T follicular helper cell (primary cell): ENCODE data around the gene UBLCP1.

ENCODE experiments used
- DNase-seq: peaks from one replicate; pipeline ENCODE4 v3.0.0-alpha.2; 2020; ENCODE audit warnings: low read depth

The UBLCP1 gene

DNA sequence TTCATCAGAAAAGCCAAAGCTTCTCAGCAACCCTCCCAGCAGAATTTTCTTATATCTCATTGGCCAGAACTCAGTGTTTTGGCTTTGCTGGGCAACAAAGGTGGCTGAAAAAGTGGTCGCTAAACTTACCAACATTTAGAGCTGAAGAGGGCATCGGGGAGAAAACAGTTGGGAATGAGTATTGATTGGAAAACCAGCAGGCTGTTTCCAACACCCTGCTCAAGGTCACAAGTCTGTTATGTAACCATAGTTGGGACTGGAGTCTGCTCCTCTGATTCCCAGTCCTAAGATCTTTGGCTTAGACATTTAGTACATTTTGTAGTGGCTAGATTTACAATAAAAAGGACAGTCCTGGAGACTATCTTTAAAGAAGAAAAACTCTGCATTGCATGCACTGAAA is 50.1 kb downstream of the UBLCP1 start:
- DNase-seq = no peak

DNA sequence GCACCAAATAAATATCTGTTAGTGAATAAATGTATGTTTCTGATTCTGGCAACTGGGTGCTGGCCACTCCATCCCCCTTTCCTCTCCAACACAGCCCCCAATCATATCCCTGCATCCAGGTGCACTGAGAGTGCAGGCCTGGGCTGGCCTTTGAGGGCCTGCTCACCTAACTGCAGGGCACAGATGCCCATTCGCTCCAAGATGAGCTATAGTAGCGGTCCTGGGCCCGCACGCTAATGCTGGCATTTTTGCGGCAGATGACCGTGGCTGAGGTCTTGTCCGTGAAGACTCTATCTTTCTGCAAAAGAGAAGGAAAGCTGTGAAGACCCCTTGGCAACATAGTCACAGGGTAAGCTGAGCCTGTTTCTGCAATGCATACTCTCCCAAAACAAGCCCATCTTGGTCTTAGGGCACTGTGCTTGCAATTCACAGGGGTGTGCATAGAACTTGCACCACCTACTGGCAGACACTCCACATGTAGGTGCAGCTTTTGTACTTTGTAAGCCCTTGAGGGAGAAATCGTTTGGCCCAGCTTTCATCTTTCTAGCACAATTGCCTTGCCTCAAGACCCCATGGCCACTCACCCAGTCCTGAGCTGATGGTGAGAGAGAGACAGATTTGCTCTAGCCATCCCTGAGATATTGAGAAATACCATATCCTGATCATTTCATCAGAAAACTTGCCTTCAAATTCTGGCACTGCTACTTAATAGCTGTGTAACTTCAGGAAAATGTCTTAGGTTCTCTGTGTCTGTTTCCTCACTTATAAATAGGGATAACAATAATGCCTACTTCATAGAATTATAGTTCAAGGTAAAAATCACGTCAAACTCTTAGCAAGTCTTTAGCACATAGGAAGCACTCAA is 53.7 kb downstream of the UBLCP1 start:
- peak; percentile 19 for DNase-seq

DNA sequence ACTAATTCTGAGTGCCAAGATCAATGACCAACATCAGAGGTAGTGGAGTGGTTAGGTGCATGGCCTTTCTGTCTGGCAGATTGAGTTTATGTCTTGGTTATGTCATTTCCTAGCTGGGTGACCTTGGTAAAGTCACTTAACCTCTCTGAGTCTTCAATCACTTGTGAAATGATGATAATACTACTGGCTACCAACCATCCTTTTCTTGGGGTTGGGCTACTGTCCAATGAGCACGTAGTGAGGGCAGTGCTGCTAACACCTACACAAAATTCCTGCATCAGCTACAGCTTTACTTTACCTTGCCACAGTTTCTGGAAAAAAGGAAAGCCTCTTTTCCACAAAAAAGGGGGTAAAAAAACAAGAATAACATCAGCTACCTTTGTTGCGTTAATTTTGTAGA is 54.8 kb downstream of the UBLCP1 start:
- no peak for DNase-seq

DNA sequence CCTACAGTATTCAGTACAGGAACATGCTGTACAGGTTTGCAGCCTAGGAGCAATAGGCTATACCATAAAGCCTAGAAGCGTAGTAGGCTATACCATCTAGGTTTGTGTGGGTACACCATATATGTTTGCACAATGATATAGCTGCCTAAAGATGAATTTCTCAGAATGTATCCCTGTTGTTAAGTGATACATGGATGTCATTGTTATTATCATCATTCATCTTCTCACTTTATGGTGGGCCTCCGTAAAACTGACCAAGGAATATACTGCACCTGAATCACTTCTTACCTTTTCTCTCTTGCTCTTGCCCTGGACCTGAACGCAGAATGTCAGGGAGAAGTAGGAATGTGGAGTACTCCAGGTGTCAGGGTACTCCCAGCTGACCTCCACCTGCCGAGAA is 55.4 kb downstream of the UBLCP1 start:
- no peak for DNase-seq

DNA sequence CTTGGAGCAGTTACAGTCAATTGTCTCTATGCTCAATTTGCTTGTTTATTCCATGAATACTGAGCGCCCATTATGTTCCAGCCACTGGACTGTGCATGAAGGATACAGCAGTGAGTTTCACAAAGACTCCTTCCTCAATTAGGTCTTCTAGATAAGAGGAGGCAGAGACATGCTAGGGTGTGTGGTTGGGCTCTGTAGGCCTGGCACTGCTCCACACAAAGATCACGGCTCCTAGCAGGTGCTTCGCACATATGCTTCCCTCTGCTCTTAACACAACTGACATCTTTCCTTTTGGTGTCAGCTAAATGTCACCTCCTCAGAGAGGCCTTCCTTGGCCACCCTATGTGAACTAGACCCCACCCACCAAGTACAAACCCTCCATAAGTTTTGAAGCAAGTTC is 56.3 kb downstream of the UBLCP1 start:
- no peak for DNase-seq

DNA sequence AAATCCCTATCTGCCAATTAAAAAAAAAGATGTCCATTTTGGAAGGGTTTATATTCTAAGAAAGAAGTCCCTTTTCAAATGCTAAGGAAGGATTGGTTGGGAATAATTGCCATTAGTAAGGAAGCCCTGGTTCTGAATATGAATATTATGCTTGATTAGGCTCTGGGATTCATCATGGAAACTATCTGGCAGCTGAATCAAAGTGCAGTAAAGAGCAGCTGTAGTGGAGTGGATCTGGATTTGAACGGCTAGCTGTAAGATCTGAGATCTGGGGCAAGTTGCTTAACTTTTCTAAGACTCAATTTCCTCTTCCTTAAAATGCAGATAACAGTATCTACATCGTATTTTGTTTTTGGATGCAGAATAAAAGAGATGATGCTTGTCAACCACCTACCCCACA is 56.7 kb downstream of the UBLCP1 start:
- DNase-seq = no peak

DNA sequence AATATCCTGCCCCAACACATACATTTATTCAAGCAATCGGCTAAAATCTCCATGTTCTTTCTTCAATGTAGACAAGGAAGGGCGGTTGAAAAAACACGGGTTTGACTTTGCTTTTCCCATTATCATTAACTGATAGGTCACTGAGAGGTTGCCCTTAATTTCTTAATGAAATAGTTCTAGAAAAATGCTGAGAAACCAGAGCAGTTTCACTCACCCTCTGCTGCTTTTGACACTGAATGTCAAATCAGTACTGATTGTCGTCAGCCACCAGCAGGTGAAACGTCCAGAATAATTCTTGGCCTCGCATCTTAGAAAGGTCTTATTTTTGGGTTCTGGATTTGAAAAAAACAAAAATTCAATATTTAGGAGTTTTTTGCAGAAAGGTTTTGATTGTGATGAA is 59.1 kb downstream of the UBLCP1 start:
- DNase-seq = no peak

DNA sequence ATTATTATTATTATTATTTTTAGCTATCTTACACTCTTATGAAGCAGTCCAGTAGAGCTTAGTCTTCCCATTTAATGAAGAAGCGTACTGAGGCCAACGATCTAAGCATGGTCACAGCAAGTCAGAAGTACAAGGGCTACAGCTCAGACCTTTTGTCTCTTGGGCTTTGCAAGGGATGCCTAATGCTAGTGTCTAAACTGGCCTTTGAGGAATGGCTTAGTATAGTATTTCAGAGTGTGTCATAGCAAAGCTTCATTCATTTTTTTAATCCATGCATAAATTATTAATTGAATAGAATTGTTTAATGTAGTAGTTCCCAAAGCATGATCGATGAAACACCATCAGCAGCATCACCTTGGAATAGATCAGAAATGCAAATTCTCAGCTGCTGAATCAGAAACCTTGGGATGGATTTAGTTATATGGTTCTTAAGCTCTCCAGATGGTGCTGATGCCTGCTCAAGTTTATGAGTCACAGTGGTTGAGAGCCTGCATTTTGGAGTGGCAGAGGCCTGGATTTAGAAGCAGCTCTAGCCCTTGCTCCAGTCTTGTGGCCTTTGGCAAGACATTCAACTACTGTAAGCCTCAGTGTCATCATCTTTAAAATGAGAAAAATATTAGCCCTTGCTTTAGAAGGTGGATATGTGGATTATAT is 61.1 kb downstream of the UBLCP1 start:
- no peak for DNase-seq

DNA sequence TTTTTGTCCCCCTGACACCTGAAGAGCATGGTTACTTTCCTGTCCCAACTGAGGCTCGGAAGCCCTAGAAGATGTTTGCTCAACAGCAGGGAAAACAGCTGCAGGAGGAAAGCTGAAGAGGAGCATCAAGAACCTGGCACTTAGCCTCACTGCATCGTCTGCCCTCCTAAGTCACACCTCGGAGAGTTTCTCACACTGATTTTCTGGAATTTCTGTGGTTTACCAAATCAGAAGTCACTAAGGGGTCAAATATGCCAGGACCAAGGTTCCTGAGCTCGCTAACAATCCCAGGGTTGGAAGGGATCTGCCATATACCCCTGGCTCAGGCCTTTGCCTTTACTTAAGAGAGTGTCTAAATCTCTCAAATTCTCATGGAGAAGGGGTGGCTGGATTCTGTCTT is 61.9 kb downstream of the UBLCP1 start:
- no peak for DNase-seq

DNA sequence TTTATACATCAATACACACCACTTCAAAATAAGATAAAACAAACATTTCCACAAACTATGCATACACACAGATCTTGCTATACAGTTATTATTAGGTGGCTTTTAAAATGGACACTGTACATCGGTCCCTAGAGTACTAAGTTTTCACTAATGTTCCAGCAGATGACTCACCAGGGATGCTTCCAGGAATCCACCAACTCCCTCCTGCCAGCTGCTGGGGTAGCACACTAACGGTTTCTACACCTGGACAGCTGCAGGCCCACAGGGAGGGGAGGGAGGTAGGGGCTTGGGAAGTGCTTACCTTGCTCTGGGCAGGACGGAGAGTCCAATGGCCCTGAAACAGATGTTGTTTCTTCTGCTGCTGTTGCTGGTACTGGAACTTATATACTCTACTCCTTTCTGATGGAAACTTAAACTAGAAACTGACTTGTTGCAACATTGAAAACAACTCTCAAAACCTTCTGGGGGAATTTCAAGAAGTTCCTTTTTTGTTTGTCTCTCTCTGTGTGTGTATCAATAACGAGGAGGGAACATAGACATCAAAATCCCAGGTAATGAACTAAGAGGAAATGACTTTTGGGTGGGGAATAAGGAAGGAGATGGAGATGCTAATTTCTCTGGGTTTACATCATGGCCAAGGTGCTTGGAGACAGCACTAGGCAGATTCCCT is 67.2 kb downstream of the UBLCP1 start, which contains the start of gene IL12B:
Gene IL12B, minus strand, starts transcription at position 357 of the 670 bp plus-strand sequence. CDS start 3,705 bp downstream, outside the sequence.
- no peak for DNase-seq

DNA sequence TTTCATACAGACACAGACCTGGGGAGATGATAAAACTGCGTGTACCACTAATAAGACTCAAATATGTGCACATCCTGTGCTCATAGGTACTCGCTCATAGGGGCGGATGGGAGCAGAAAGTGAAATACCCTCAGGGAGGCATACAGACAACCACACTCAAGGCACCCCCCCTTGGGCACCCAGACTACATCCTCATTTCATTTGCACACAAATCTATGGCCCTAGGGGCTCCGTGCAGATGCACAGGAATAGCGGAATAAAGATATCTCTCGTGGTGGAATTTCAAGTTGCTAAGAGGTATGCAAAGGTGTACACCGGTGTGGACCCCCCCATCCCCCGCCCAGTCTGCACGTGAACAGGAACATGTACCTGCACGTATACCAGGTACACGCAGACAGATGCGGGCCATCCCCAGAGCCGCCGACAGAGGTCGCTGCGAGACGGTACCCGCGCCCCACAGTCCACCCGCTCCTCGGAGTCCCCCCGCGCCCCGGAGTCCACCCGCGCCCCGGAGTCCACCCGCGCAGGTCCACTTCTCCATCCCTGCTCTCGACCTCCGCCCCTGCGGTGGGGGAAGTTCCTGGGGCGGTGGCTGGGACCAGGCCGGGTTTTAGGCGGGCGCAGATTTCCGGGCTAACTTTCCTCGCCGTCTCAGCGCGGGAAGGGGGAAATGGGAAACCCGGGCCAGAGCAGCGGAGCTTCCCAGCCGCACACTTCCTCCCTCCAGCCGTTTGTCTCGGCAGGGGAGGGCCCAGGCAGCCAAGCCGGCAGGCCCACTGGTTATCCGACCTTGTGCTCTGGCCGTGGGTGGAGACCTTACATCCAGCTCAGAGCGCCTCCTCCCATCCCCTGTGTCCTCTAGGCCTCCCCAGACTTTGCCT is 68.2 kb downstream of the UBLCP1 start:
- DNase-seq = peak; percentile 61

DNA sequence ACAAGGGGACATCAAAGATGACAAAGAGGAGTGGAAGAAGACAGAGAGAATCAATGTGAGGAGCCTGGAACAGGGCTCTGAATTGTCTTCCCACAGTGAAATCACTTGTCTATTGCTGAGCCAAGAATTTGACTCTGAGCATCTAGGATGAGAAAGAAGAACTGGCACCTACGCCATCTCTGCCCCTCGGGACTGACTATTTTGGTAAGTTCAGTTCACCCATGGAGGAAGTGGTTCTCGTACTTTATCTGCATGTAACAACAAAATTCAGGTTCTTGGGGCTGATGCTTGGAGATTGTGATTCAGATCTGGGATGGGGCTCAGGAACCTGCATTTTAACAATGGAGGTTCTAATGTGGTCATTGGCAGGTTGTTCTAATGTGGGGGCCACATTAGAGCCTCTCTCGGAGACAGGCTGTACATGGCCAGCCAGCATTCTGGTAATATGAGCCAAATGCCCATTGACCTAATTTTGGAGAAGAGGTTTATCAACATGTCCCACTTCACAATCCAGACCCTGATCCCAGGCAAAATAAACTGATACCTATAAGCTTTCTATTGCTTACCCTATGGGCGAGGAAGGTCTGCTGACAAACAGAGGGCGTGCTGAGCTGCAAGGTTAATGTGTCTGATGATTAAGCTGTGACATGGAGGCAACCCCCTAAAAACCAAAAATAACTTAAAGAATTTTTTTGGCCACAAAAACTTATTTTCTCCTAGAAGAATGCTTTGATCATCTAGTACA is 69.9 kb downstream of the UBLCP1 start:
- DNase-seq = no peak

DNA sequence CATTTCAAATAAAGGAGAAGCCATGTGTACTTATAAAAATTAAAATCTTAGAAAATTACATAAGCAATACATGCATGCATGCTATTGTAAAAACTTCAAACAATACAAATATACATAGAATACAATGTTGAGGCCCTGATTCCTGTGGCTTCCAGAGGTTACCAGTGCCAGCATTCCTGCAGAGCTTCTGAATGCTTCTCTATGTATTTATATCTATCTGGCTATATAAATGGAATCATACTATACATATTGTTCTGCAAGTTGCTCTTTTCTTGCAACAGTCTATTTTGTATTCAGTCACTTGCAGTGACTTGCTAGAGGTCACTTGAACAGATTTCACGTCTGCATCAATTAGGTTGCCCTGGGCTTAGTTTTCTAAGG is 70.4 kb downstream of the UBLCP1 start:
- no peak for DNase-seq
